GM12878 (cell line): Measurements from ENCODE around the gene TMEM266. TPM values are rescaled to one million over a fixed set of nuclear protein-coding genes. Genes with fewer than 3 reads are reported as not detected.

Experiments
- ATAC-seq: fragments of 200-7000 bp; cut with Tn5 transposase; 3 replicates; pipeline ENCODE4 v1.9.1; 2020; ENCODE audit warnings: mild to moderate bottlenecking, moderate library complexity
- BruUV-seq: library from RNA; stranded (reverse); fragments of 400-500 nt; replicated peaks from 2 replicates; lab custom pipeline; 2021; lab: Mats Ljungman, UMichigan
- CTCF ChIA-PET: fragments of 300-600 bp; sonication (Branson Sonifier 250); formaldehyde crosslinking; extraction: SDS; loops from one replicate; lab custom pipeline; 2021; ENCODE audit warnings: inconsistent platforms; lab: Yijun Ruan, JAX
- POLR2A ChIA-PET: fragments of 350-600 bp; formaldehyde crosslinking; extraction: SDS; loops from one replicate; lab custom pipeline; 2021; ENCODE audit warnings: inconsistent platforms; lab: Charles Lee
- RAD21 ChIA-PET: fragments of 300-600 bp; sonication (Branson Sonifier 250); formaldehyde crosslinking; loops from one replicate; lab custom pipeline; 2023; ENCODE audit warnings: antibody characterized with exemption; ENCODE audit not compliant: unreplicated experiment; lab: Charles Lee
- SMC1A ChIA-PET: fragments of 300-600 bp; sonication (Branson Sonifier 250); formaldehyde crosslinking; loops from one replicate; lab custom pipeline; 2023; ENCODE audit not compliant: unreplicated experiment, uncharacterized antibody; lab: Charles Lee
- DNase-seq: peaks from one replicate; pipeline ENCODE4 v3.0.0-alpha.2; 2011; ENCODE audit warnings: low read depth, low spot score
- FAIRE-seq: peaks from 3 replicates; lab custom pipeline; 2011; peaks lifted over from hg19 to GRCh38; lab: Jason Lieb, UNC
- H2AFZ ChIP-seq: 2 replicates; pipeline ENCODE4 v1.6.0; 2011; ENCODE audit warnings: low read depth, low read length, control low read depth; ENCODE audit not compliant: control insufficient read depth
- H3K27ac ChIP-seq: 2 replicates; pipeline ENCODE4 v1.5.1; 2011; ENCODE audit warnings: control low read depth; ENCODE audit not compliant: control insufficient read depth, insufficient read depth
- H3K27me3 ChIP-seq, 2 experiments: replicated peaks in 1 of 2; 2 replicates each; pipeline versions ENCODE4 v1.6.0 to v1.6.1; 2011; ENCODE audit warnings: low read length in 1 of 2; ENCODE audit not compliant: control insufficient read depth in 2 of 2, insufficient read depth in 2 of 2
- H3K36me3 ChIP-seq, 2 experiments: 2 replicates each; pipeline ENCODE4 v1.5.1; 2011; ENCODE audit warnings: low read length in 1 of 2; ENCODE audit not compliant: control insufficient read depth in 2 of 2, insufficient read depth in 2 of 2
- H3K4me1 ChIP-seq: 2 replicates; pipeline ENCODE4 v1.6.1; 2011; ENCODE audit warnings: mild to moderate bottlenecking, low read length, moderate library complexity, mixed read lengths; ENCODE audit not compliant: control insufficient read depth, insufficient read depth
- H3K4me2 ChIP-seq: 2 replicates; pipeline ENCODE4 v1.6.0; 2011; ENCODE audit warnings: control low read depth; ENCODE audit not compliant: control insufficient read depth, insufficient read depth
- H3K4me3 ChIP-seq: fragments of 200-600 bp; sonication (generic); 2 replicates; pipeline ENCODE4 v1.5.1; 2016
- H3K79me2 ChIP-seq: 2 replicates; pipeline ENCODE4 v1.6.0; 2011; ENCODE audit warnings: low read length; ENCODE audit not compliant: control insufficient read depth, insufficient read depth
- H3K9ac ChIP-seq: 2 replicates; pipeline ENCODE4 v1.8.0; 2011; ENCODE audit warnings: low read length, control low read depth, mixed read lengths; ENCODE audit not compliant: control insufficient read depth, insufficient read depth
- H3K9me3 ChIP-seq: replicated peaks from 3 replicates; pipeline ENCODE4 v1.5.1; 2011; ENCODE audit warnings: mild to moderate bottlenecking, low read length; ENCODE audit not compliant: control insufficient read depth, insufficient read depth
- H4K20me1 ChIP-seq: 2 replicates; pipeline ENCODE4 v1.6.0; 2011; ENCODE audit not compliant: control insufficient read depth, insufficient read depth
- ESRRA ChIP-seq: IDR thresholded peaks from 2 replicates; pipeline ENCODE4 v1.6.1; 2012; ENCODE audit warnings: mild to moderate bottlenecking, low read length, improper control_type of control experiment
- FOS ChIP-seq: IDR thresholded peaks from 3 replicates; pipeline ENCODE4 v1.6.1; 2011; ENCODE audit warnings: borderline replicate concordance; ENCODE audit not compliant: insufficient read length; ENCODE audit errors: extremely low read depth
- TCF3 ChIP-seq: IDR thresholded peaks from 2 replicates; pipeline ENCODE4 v1.6.1; 2012; ENCODE audit warnings: low read depth, mild to moderate bottlenecking, low read length, borderline replicate concordance; ENCODE audit not compliant: insufficient read depth
- TCF7 ChIP-seq: IDR thresholded peaks from 2 replicates; pipeline ENCODE4 v1.6.1; 2014; ENCODE audit warnings: antibody characterized with exemption, borderline replicate concordance
- WGBS: methylation state at CpG from one replicate; pipeline ENCODE4 v1.1.6; 2016; ENCODE audit warnings: low lambda C conversion rate; ENCODE audit not compliant: insufficient replicate concordance, insufficient coverage; ENCODE audit errors: missing lambda C conversion rate; 5-methylcytosine and 5-hydroxymethylcytosine counted together
- in situ Hi-C: fragments of 300-500 bp; cut with MboI; formaldehyde crosslinking; loops from 9 replicates; pipeline ENCODE4 v1.14.3; 2018; ENCODE audit warnings: mixed read lengths
- intact Hi-C: fragments of 100-400 bp; cut with micrococcal nuclease; formaldehyde crosslinking; loops from one replicate; pipeline ENCODE4 v1.14.2; 2022; ENCODE audit not compliant: unreplicated experiment
- polyA plus RNA-seq, 11 experiments: library from polyadenylated mRNA; depleted of rRNA in 4 of 11; unstranded in 6 of 11; stranded (reverse) in 5 of 11; fragments of >200 nt; fragmentation: Nextera tagmentation in 4 of 11; fragmentation: Illumina TruSeq in 1 of 11; extraction: Ambion mirVana in 4 of 11; extraction: Trizol in 1 of 11; gene quantifications; 1 replicate in 1 of 11; 2 replicates in 10 of 11; pipeline versions ENCODE4 v1.2.1 to v1.2.3, GENCODE V29; 2011 to 2016; ENCODE audit warnings: inconsistent platforms in 2 of 11, missing spikeins in 2 of 11, low read depth in 1 of 11
- total RNA-seq, 4 experiments: library from RNA; depleted of rRNA in 3 of 4; stranded (reverse); fragments of >200 nt in 3 of 4; fragmentation: Illumina TruSeq in 1 of 4; extraction: Trizol in 1 of 4; gene quantifications; 2 replicates each; pipeline versions ENCODE4 v1.2.1 to v1.2.3, GENCODE V29; 2013 to 2021
- TF ChIP-seq, protein P1 (sequence below): IDR thresholded peaks from 2 replicates; pipeline ENCODE4 v1.6.1; 2011; ENCODE audit warnings: mild to moderate bottlenecking, low read depth, low read length, moderate library complexity; ENCODE audit not compliant: insufficient replicate concordance

The TMEM266 gene
- total and polyA plus RNA-seq, 10 of the 15 experiments (the other 5 are each of a cell fraction or from before 2014, with no cell fraction given): 0.11 to 0.70 (median 0.39) TPM

DNA sequence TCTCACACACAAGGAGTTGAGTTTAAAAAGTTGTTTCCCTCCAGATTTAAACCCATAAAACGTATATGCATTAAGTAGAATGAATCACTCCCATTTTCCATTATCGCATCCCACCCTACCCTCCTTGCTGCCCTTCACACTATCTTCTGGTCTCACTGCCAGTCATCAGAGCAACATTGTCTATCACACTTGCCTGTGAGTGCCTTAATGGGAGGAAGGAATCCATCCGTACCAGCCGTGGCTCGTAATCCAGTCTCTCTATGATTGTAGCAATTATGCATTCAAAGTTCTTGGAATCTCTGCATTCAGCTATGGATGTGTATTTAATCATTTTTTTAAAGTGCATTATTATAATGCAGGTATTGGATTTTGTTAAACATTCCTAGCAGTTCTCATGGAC is 1.9 kb downstream of the TMEM266 start:
- CTCF ChIA-PET: interaction anchor here (1.1 to 10.6 kb wide), 5 partner anchors 78 to 329 kb away, joined by 3 to 347 read pairs (median 5); no protein-coding TSS in a partner anchor
- BruUV-seq: no TSS peak
- no peaks in the 10 kb centered on the region for H3K9me3 ChIP-seq
- intact Hi-C loops: no loop called here
- H3K27me3 ChIP-seq: no peaks in the 10 kb centered on the region; a peak in 1 of 4 replicates
- H3K36me3 ChIP-seq: no peaks in the 10 kb centered on the region
- H3K4me3 ChIP-seq: no peak overlapping the region
- TF ChIP-seq FOS (no peak), ESRRA (no peak), TCF7 (no peak), TCF3 (no peak)
- TF ChIP-seq, protein P1, sequence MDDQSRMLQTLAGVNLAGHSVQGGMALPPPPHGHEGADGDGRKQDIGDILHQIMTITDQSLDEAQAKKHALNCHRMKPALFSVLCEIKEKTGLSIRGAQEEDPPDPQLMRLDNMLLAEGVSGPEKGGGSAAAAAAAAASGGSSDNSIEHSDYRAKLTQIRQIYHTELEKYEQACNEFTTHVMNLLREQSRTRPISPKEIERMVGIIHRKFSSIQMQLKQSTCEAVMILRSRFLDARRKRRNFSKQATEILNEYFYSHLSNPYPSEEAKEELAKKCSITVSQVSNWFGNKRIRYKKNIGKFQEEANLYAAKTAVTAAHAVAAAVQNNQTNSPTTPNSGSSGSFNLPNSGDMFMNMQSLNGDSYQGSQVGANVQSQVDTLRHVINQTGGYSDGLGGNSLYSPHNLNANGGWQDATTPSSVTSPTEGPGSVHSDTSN: no peak
- TF ChIP-seq, all 136 proteins: peak for 0
- in situ Hi-C loops: no loop called here
- no peak overlapping the region for H3K4me2 ChIP-seq
- no peak for ATAC-seq
- ChIA-PET POLR2A (interaction anchor here (4.2 kb wide), 1 partner anchor 77 kb away, joined by 23 read pairs; no protein-coding TSS in a partner anchor), RAD21 (interaction anchor here (1.0 to 10.8 kb wide), 2 partner anchors 76 to 88 kb away, joined by 3 to 214 read pairs; no protein-coding TSS in a partner anchor), SMC1A (interaction anchor here (1.1 to 9.0 kb wide), 4 partner anchors 74 to 91 kb away, joined by 3 to 217 read pairs (median 5); no protein-coding TSS in a partner anchor)
- WGBS: 70% methylated on average over 5 of the region's 5 CpGs
- no peak for DNase-seq
- no peak overlapping the region for H3K9ac ChIP-seq
- H3K27ac ChIP-seq: no peak overlapping the region
- FAIRE-seq: no peak
- no peaks in the 10 kb centered on the region for H4K20me1 ChIP-seq
- peaks cover 27% of the 10 kb centered on the region for H3K4me1 ChIP-seq
- no peaks in the 10 kb centered on the region for H3K79me2 ChIP-seq
- no peak overlapping the region for H2AFZ ChIP-seq
